Endodermal cell (in vitro differentiated cells): ENCODE measurements around the gene FCAMR. TPM values are rescaled to one million over a fixed set of nuclear protein-coding genes. Genes with fewer than 3 reads are reported as not detected.

Source experiments
- DNase-seq: peaks from one replicate; pipeline ENCODE4 v3.0.0-alpha.2; 2017
- H3K27ac ChIP-seq: 2 replicates; pipeline ENCODE4 v1.5.1; 2013; ENCODE audit warnings: mild to moderate bottlenecking, low read depth, low read length, moderate library complexity
- H3K27me3 ChIP-seq: 2 replicates; pipeline ENCODE4 v1.6.1; 2013; ENCODE audit warnings: mild to moderate bottlenecking, low read length, moderate library complexity; ENCODE audit not compliant: insufficient read depth, control insufficient read depth, poor library complexity, severe bottlenecking
- H3K36me3 ChIP-seq: 2 replicates; pipeline ENCODE4 v1.7.0; 2013; ENCODE audit warnings: mild to moderate bottlenecking, low read length, moderate library complexity; ENCODE audit not compliant: control insufficient read depth, insufficient read depth
- H3K4me1 ChIP-seq: one replicate; pipeline ENCODE4 v1.7.0; 2013; ENCODE audit warnings: low read length; ENCODE audit not compliant: control insufficient read depth, insufficient read depth
- H3K4me3 ChIP-seq: 2 replicates; pipeline ENCODE4 v1.5.1; 2013; ENCODE audit warnings: mild to moderate bottlenecking, low read length, moderate library complexity
- H3K9ac ChIP-seq: 2 replicates; pipeline ENCODE4 v1.6.1; 2013; ENCODE audit warnings: mild to moderate bottlenecking, low read length, moderate library complexity; ENCODE audit not compliant: poor library complexity, severe bottlenecking; ENCODE audit errors: extremely low read depth
- H3K9me3 ChIP-seq: 2 replicates; pipeline ENCODE4 v1.6.1; 2013; ENCODE audit warnings: mild to moderate bottlenecking, low read length, moderate library complexity; ENCODE audit not compliant: control insufficient read depth
- H3K27ac Mint-ChIP-seq: 2 replicates; pipeline ENCODE4 v1.8.0; 2020; ENCODE audit warnings: mixed read lengths
- H3K27me3 Mint-ChIP-seq: 2 replicates; pipeline ENCODE4 v1.8.0; 2021; ENCODE audit warnings: mild to moderate bottlenecking, mixed read lengths; ENCODE audit not compliant: insufficient read depth
- H3K36me3 Mint-ChIP-seq: 2 replicates; pipeline ENCODE4 v1.8.0; 2020; ENCODE audit warnings: low read depth, mixed read lengths
- H3K4me1 Mint-ChIP-seq: 2 replicates; pipeline ENCODE4 v1.8.0; 2020; ENCODE audit warnings: mixed read lengths
- H3K4me3 Mint-ChIP-seq: 2 replicates; pipeline ENCODE4 v1.8.0; 2020; ENCODE audit warnings: mild to moderate bottlenecking, moderate library complexity, mixed read lengths
- H3K9me3 Mint-ChIP-seq: 2 replicates; pipeline ENCODE4 v1.8.0; 2020; ENCODE audit warnings: mild to moderate bottlenecking, mixed read lengths
- CTCF ChIP-seq: fragments of 200-600 bp; sonication (generic); conservative IDR thresholded peaks from 2 replicates; pipeline ENCODE4 v1.5.0; 2021; ENCODE audit warnings: antibody characterized with exemption, mild to moderate bottlenecking
- WGBS, 2 experiments: methylation state at CpG; one replicate each; pipeline versions ENCODE4 v1.1.5 to v1.1.7; 2013; ENCODE audit warnings: missing lambda C conversion rate in 2 of 2, mixed read lengths in 1 of 2; ENCODE audit not compliant: insufficient coverage in 1 of 2, insufficient read length in 1 of 2; 5-methylcytosine and 5-hydroxymethylcytosine counted together
- total RNA-seq, 2 donors: library from RNA; stranded (reverse); fragmentation: NEBNext Ultra II Directional in 1 of 2; extraction: Animal tissue kit (Norgen Biotek cat#: 25700) in 1 of 2; gene quantifications; 2 replicates in 1 of 2; 3 replicates in 1 of 2; pipeline ENCODE4 v1.2.1, GENCODE V29; 2021

The FCAMR gene
- total RNA-seq, 2 donors from 2014 or later, result not detected

DNA sequence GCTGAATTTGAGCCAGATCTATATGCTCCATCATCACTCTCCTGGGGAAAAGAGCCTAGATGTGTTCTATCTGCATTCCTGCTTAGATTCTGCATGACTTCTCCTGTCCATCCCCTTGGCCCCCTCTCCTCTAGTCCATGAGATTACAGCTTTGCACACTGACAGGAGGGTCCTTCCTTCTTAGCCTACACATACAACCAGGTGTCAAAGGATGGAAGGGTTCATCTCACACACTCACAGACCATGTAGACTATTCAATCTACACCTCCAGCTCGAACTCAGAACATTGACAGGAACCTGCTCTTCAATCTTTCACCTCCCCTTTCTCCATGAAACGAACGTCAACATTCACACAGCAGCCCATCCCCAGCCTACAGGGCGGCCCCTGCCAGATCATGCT, 48.4 kb upstream of the FCAMR start:
- Histone ChIP-seq H3K27ac (no peak overlapping the region), H3K9ac (no peak overlapping the region), H3K4me3 (no peak overlapping the region), H3K4me1 (no peaks in the 10 kb centered on the region), H3K9me3 (no peaks in the 10 kb centered on the region), H3K36me3 (no peaks in the 10 kb centered on the region), H3K27me3 (peaks cover 29% of the 10 kb centered on the region)
- H3K27me3 Mint-ChIP-seq, result peaks cover 30% of the 10 kb centered on the region
- no peaks in the 10 kb centered on the region for H3K4me1 Mint-ChIP-seq
- no peak overlapping the region for H3K27ac Mint-ChIP-seq
- H3K9me3 Mint-ChIP-seq, result no peaks in the 10 kb centered on the region
- no peak for DNase-seq
- TF ChIP-seq CTCF, result no peak
- no peaks in the 10 kb centered on the region for H3K36me3 Mint-ChIP-seq
- H3K4me3 Mint-ChIP-seq, result no peak overlapping the region
- 86 to 94% methylated on average over 4 of the region's 4 CpGs for WGBS, 2 experiments

- no peak for TF ChIP-seq CTCF
- Mint-ChIP-seq H3K27ac (no peak overlapping the region), H3K4me3 (no peak overlapping the region), H3K9me3 (no peaks in the 10 kb centered on the region), H3K27me3 (peaks cover 36% of the 10 kb centered on the region), H3K4me1 (no peaks in the 10 kb centered on the region), H3K36me3 (no peaks in the 10 kb centered on the region)
- H3K4me3 ChIP-seq, result no peak overlapping the region
- no peak for DNase-seq
- H3K27ac ChIP-seq, result no peak overlapping the region
- no peaks in the 10 kb centered on the region for H3K9me3 ChIP-seq
- H3K4me1 ChIP-seq, result no peaks in the 10 kb centered on the region
- H3K36me3 ChIP-seq, result no peaks in the 10 kb centered on the region
- no peak overlapping the region for H3K9ac ChIP-seq
- 82 to 92% methylated on average over 5 to 7 of the region's 7 CpGs for WGBS, 2 experiments
- peaks cover 29% of the 10 kb centered on the region for H3K27me3 ChIP-seq
Observed at GRCh38 chr1:207017615-207018559, 47.6 kb upstream of the FCAMR start.

DNA sequence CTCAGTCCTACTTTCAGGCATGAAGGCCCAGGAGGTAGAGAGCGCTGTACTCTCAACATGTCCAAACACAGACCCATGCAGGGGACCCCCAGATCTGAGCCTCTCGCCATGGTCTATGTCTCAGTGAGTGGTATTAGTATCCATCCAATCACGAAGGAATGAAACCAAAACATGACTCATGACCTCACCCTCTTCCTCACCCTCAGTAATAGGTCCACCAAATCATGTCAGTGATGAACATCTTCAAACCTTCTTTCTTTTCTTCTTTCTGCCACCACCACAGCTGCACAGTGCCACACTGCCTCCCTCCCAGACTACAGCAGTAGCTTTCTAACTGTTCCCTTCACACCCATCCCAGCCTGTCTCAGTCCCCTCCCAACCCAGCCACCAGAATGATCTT, 45.5 kb upstream of the FCAMR start:
- H3K27ac Mint-ChIP-seq, result no peak overlapping the region

More for the DNA sequence above, 45.5 kb upstream of the FCAMR start:
- no peak overlapping the region for H3K9ac ChIP-seq
- no peak for DNase-seq
- no peak overlapping the region for H3K27ac ChIP-seq
- H3K36me3 Mint-ChIP-seq, result no peaks in the 10 kb centered on the region
- peaks cover 47% of the 10 kb centered on the region for H3K27me3 Mint-ChIP-seq
- H3K9me3 Mint-ChIP-seq, result no peaks in the 10 kb centered on the region
- no peaks in the 10 kb centered on the region for H3K4me1 ChIP-seq
- H3K4me1 Mint-ChIP-seq, result no peaks in the 10 kb centered on the region
- WGBS, 2 experiments, result 93 to 96% methylated on average over 3 of the region's 3 CpGs
- H3K27me3 ChIP-seq, result peaks cover 37% of the 10 kb centered on the region
- no peaks in the 10 kb centered on the region for H3K9me3 ChIP-seq
- no peak for TF ChIP-seq CTCF
- no peaks in the 10 kb centered on the region for H3K36me3 ChIP-seq
- no peak overlapping the region for H3K4me3 Mint-ChIP-seq
- no peak overlapping the region for H3K4me3 ChIP-seq
